Astrocyte (in vitro differentiated cells and primary cell): ENCODE measurements around the gene CCDC194.

Experiments used
- CTCF ChIP-seq: IDR thresholded peaks from 2 replicates; pipeline ENCODE4 v1.5.1; 2011; ENCODE audit warnings: low read depth, mild to moderate bottlenecking, inconsistent platforms, low read length, moderate library complexity; ENCODE audit not compliant: insufficient read depth
- EZH2 ChIP-seq: IDR thresholded peaks from 2 replicates; pipeline ENCODE4 v1.6.1; 2012; ENCODE audit warnings: mild to moderate bottlenecking, low read length, inconsistent platforms; ENCODE audit not compliant: insufficient read depth

GRCh38 chr19:17393002-17393401, 994 bp downstream of the CCDC194 start:
- TF ChIP-seq CTCF (no peak), EZH2 (no peak)
